WERI-Rb-1 (cell line): Measurements from ENCODE around the gene ACACA.

ENCODE experiments used
- DNase-seq: peaks from one replicate; pipeline ENCODE4 v3.0.0-alpha.2; 2020
- H3K27ac ChIP-seq: fragments of 250-450 bp; sonication (Bioruptor Pico); 2 replicates; pipeline ENCODE4 v1.5.1; 2020; ENCODE audit warnings: mild to moderate bottlenecking, moderate library complexity
- H3K27me3 ChIP-seq: fragments of 250-450 bp; sonication (Bioruptor Pico); 2 replicates; pipeline ENCODE4 v1.5.1; 2021; ENCODE audit warnings: mild to moderate bottlenecking, low read depth, moderate library complexity; ENCODE audit not compliant: insufficient read depth, severe bottlenecking
- H3K36me3 ChIP-seq: fragments of 250-450 bp; sonication (Bioruptor Pico); 2 replicates; pipeline ENCODE4 v1.5.1; 2020; ENCODE audit warnings: mild to moderate bottlenecking, moderate library complexity
- H3K4me3 ChIP-seq: 2 replicates; pipeline ENCODE4 v1.5.1; 2011; ENCODE audit warnings: low read depth, mild to moderate bottlenecking, control low read depth, low read length
- H3K9me3 ChIP-seq: fragments of 250-450 bp; sonication (Bioruptor Pico); 2 replicates; pipeline ENCODE4 v1.5.1; 2021; ENCODE audit warnings: mild to moderate bottlenecking, moderate library complexity; ENCODE audit not compliant: severe bottlenecking
- CTCF ChIP-seq: IDR thresholded peaks from 2 replicates; pipeline ENCODE4 v1.5.1; 2011; ENCODE audit warnings: low read depth, mild to moderate bottlenecking, control low read depth, inconsistent platforms, low read length

The ACACA gene

GRCh38 chr17:37312137-37312923 lies 94.3 kb downstream of the ACACA start:
- no peak for TF ChIP-seq CTCF
- DNase-seq = no peak
- Histone ChIP-seq H3K9me3 (no peaks in the 10 kb centered on the region), H3K4me3 (no peak overlapping the region), H3K36me3 (peaks cover 23% of the 10 kb centered on the region), H3K27me3 (no peaks in the 10 kb centered on the region), H3K27ac (no peak overlapping the region)

GRCh38 chr17:37310940-37311339 lies 95.7 kb downstream of the ACACA start:
- no peaks in the 10 kb centered on the region for H3K9me3 ChIP-seq
- H3K27ac ChIP-seq = no peak overlapping the region
- TF ChIP-seq CTCF = no peak
- DNase-seq = no peak
- no peaks in the 10 kb centered on the region for H3K27me3 ChIP-seq
- H3K4me3 ChIP-seq = no peak overlapping the region
- peaks cover 23% of the 10 kb centered on the region for H3K36me3 ChIP-seq

GRCh38 chr17:37309051-37309450 lies 97.6 kb downstream of the ACACA start:
- Histone ChIP-seq H3K27ac (no peak overlapping the region), H3K4me3 (no peak overlapping the region), H3K36me3 (peaks cover 20% of the 10 kb centered on the region), H3K9me3 (no peaks in the 10 kb centered on the region), H3K27me3 (no peaks in the 10 kb centered on the region)
- DNase-seq = no peak
- no peak for TF ChIP-seq CTCF

DNA sequence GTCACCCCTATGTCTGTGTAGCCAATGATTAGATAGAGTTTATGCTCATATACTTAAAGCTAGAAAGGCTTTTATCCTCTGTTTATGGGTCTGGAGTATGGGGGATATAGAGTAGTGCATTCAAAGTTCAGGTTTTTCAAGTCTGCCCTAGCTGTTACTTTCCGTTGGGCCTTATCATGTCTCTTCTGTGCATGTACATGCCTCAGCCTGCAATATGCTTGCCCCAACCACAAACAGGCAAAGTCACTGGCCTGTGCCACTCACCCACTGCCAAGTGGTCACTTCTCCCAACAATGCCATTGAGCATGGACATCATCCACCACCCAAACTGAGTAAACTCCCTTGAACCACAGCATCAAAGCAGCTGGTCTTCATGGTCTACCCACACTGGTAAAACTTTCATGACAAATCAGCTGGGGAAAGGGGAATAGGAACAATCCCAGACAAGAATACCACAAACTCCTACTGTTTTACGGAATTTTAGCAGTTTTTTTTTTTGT lies 101.2 kb downstream of the ACACA start:
- no peaks in the 10 kb centered on the region for H3K27me3 ChIP-seq
- no peak for TF ChIP-seq CTCF
- no peak for DNase-seq
- no peaks in the 10 kb centered on the region for H3K9me3 ChIP-seq
- no peak overlapping the region for H3K4me3 ChIP-seq
- no peak overlapping the region for H3K27ac ChIP-seq
- peaks cover 32% of the 10 kb centered on the region for H3K36me3 ChIP-seq

DNA sequence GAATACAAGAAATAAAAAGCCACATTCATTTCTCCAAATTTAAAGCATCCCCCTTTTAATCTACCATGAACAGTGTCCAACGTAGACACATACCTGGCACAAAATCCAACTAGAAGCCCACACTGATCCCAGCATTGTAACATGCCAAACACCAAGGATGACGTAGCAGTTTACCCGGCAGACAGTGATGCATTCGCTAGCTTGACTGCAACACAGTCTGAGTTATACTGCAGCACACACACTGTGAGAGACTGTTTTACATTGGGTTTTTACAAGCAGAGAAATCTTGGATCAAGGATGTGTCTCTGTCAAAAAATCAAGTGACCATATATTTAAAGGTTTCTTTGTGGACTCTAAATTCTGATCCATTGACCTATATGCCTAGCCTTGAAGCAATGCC lies 105.3 kb downstream of the ACACA start:
- H3K27ac ChIP-seq = no peak overlapping the region
- DNase-seq = no peak

More for the DNA sequence above, 105.3 kb downstream of the ACACA start:
- Histone ChIP-seq H3K9me3 (no peaks in the 10 kb centered on the region), H3K27me3 (no peaks in the 10 kb centered on the region), H3K4me3 (no peak overlapping the region), H3K36me3 (peaks cover 19% of the 10 kb centered on the region)
- TF ChIP-seq CTCF = no peak
